GM19025 (cell line): ENCODE results near the gene CDH13.

ENCODE experiments used
- ATAC-seq: cut with Tn5 transposase; IDR thresholded peaks from one replicate; pipeline ENCODE4 v1.9.1; 2021; ENCODE audit warnings: mild to moderate bottlenecking, low read depth, moderate library complexity; ENCODE audit not compliant: unreplicated experiment

CDH13 gene

GRCh38 chr16:83715217-83715920, 1088.6 kb downstream of the CDH13 start:
- no peak for ATAC-seq

- ATAC-seq, result no peak
Observed at GRCh38 chr16:83717308-83717707, 1090.5 kb downstream of the CDH13 start.

- ATAC-seq, result no peak
Observed at GRCh38 chr16:83717814-83718213, 1091.0 kb downstream of the CDH13 start.

GRCh38 chr16:83720213-83720612, 1093.4 kb downstream of the CDH13 start:
- ATAC-seq, result no peak

GRCh38 chr16:83720981-83721380, 1094.2 kb downstream of the CDH13 start:
- ATAC-seq, result no peak

GRCh38 chr16:83721676-83722075, 1094.9 kb downstream of the CDH13 start:
- no peak for ATAC-seq

- ATAC-seq, result no peak
Observed at GRCh38 chr16:83722456-83723183, 1095.9 kb downstream of the CDH13 start.

- ATAC-seq, result no peak
Observed at GRCh38 chr16:83723244-83723643, 1096.5 kb downstream of the CDH13 start.

GRCh38 chr16:83723901-83724300, 1097.1 kb downstream of the CDH13 start:
- ATAC-seq, result no peak

- ATAC-seq, result no peak
Observed at GRCh38 chr16:83724585-83724984, 1097.8 kb downstream of the CDH13 start.

- ATAC-seq, result no peak
Observed at GRCh38 chr16:83725313-83725712, 1098.5 kb downstream of the CDH13 start.

- no peak for ATAC-seq
Observed at GRCh38 chr16:83727018-83727417, 1100.2 kb downstream of the CDH13 start.

- ATAC-seq, result no peak
Observed at GRCh38 chr16:83727751-83728352, 1101.1 kb downstream of the CDH13 start.

GRCh38 chr16:83728492-83728891, 1101.7 kb downstream of the CDH13 start:
- ATAC-seq, result no peak

GRCh38 chr16:83730812-83731211, 1104.0 kb downstream of the CDH13 start:
- no peak for ATAC-seq

GRCh38 chr16:83732536-83732935, 1105.8 kb downstream of the CDH13 start:
- ATAC-seq, result no peak

- ATAC-seq, result no peak
Observed at GRCh38 chr16:83733301-83733700, 1106.5 kb downstream of the CDH13 start.

GRCh38 chr16:83734136-83734535, 1107.4 kb downstream of the CDH13 start:
- no peak for ATAC-seq

GRCh38 chr16:83737729-83738354, 1111.1 kb downstream of the CDH13 start:
- no peak for ATAC-seq

- no peak for ATAC-seq
Observed at GRCh38 chr16:83738923-83739503, 1112.2 kb downstream of the CDH13 start.
